Lung (tissue), 12 donors: ENCODE measurements around the gene CHMP2B. TPM values are rescaled to one million over a fixed set of nuclear protein-coding genes. Genes with fewer than 3 reads are reported as not detected.

ENCODE experiments used
- ATAC-seq: fragments of 200-7000 bp; cut with Tn5 transposase; one replicate; pipeline ENCODE4 v1.9.1; 2020; ENCODE audit warnings: moderate number of reproducible peaks; ENCODE audit not compliant: insufficient read depth, low FRiP score
- DNase-seq, 3 donors: peaks; one replicate each; pipeline ENCODE4 v3.0.0-alpha.2; 2013 to 2017
- H3K27ac ChIP-seq, 2 donors: one replicate each; pipeline ENCODE4 v1.5.1; 2013; ENCODE audit warnings: mild to moderate bottlenecking in 2 of 2, moderate library complexity in 2 of 2, control low read depth in 1 of 2, inconsistent platforms in 1 of 2, low read depth in 1 of 2, low read length in 1 of 2
- H3K27me3 ChIP-seq, 3 donors: one replicate each; pipeline ENCODE4 v1.5.1; 2013; ENCODE audit warnings: low read length in 2 of 3; ENCODE audit not compliant: control insufficient read depth in 3 of 3, insufficient read depth in 3 of 3
- H3K36me3 ChIP-seq, 4 donors: one replicate each; pipeline ENCODE4 v1.5.1; 2013; ENCODE audit warnings: low read length in 4 of 4, mild to moderate bottlenecking in 1 of 4, moderate library complexity in 1 of 4; ENCODE audit not compliant: control insufficient read depth in 4 of 4, insufficient read depth in 4 of 4
- H3K4me1 ChIP-seq, 5 donors: one replicate each; pipeline ENCODE4 v1.5.1; 2013; ENCODE audit warnings: low read length in 5 of 5, mild to moderate bottlenecking in 2 of 5, moderate library complexity in 1 of 5; ENCODE audit not compliant: control insufficient read depth in 5 of 5, insufficient read depth in 5 of 5
- H3K4me3 ChIP-seq: one replicate; pipeline ENCODE4 v1.5.1; 2013; ENCODE audit warnings: mild to moderate bottlenecking, control low read depth, moderate library complexity
- H3K9ac ChIP-seq, 2 donors: one replicate each; pipeline ENCODE4 v1.5.1; 2013; ENCODE audit warnings: low read length in 2 of 2, control low read depth in 1 of 2; ENCODE audit not compliant: insufficient read depth in 1 of 2
- H3K9me3 ChIP-seq, 4 donors: one replicate each; pipeline ENCODE4 v1.5.1; 2013; ENCODE audit warnings: low read length in 3 of 4, mild to moderate bottlenecking in 1 of 4, moderate library complexity in 1 of 4; ENCODE audit not compliant: control insufficient read depth in 4 of 4, insufficient read depth in 3 of 4
- WGBS, 2 donors: extraction: QIAGEN DNeasy Blood & Tissue Kit; methylation state at CpG; one replicate each; pipeline ENCODE4 v1.1.7; 2013; 5-methylcytosine and 5-hydroxymethylcytosine counted together
- polyA plus RNA-seq, 2 donors: library from polyadenylated mRNA; stranded (reverse); fragments of 200-250 nt; gene quantifications; one replicate each; pipeline ENCODE4 v1.2.1, GENCODE V29; 2013
- total RNA-seq, 2 donors: library from RNA; depleted of rRNA in 1 of 2; stranded (reverse); fragments of >200 nt in 1 of 2; gene quantifications; one replicate each; pipeline ENCODE4 v1.2.1, GENCODE V29; 2014 to 2021
- TF ChIP-seq, protein P1 (sequence below): IDR thresholded peaks from 2 replicates; pipeline ENCODE4 v1.5.1; 2012; ENCODE audit warnings: mild to moderate bottlenecking; ENCODE audit errors: control extremely low read depth, extremely low read depth
- donor health status: control.
- donor health status: control.
- donor health status: Bipolar disorder and iron deficiency.
- donor health status: healthy.
- donor health status: DM: yes; HTN: yes; CAD: no.

The CHMP2B gene
- total and polyA plus RNA-seq, 4 donors = 21.9 to 45.1 (median 37.6) TPM

DNA sequence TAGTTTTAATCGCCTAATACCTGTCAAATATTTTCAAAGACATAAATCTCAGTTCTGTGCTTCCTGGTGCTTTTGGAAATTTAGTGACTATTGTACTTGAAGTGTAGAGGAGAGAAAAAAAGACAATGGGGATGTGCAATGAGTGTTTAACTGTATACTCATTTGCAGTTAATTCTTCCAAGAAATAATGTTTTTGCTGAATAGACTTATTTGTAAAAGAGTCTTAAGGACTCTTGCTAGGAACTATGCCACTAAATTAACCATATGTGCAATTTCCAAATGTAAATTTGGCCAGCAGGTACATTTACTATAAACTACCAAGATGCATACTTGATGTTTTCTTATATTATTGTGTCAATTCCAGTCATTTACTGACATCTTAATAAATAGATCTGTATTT, 2.0 kb downstream of the CHMP2B start:
- Histone ChIP-seq H3K36me3 (no peaks in the 10 kb centered on the region), H3K9me3 (no peaks in the 10 kb centered on the region), H3K4me3 (no peak overlapping the region), H3K27ac (no peak overlapping the region), H3K27me3 (no peaks in the 10 kb centered on the region), H3K4me1 (peaks cover 0 to 18% (median 7%) of the 10 kb centered on the region in 5 donors), H3K9ac (no peak overlapping the region)
- ATAC-seq = no peak
- DNase-seq = no peak
- WGBS, 2 donors = 85 to 92% methylated on average over 1 of the region's 1 CpG
- TF ChIP-seq, protein P1, sequence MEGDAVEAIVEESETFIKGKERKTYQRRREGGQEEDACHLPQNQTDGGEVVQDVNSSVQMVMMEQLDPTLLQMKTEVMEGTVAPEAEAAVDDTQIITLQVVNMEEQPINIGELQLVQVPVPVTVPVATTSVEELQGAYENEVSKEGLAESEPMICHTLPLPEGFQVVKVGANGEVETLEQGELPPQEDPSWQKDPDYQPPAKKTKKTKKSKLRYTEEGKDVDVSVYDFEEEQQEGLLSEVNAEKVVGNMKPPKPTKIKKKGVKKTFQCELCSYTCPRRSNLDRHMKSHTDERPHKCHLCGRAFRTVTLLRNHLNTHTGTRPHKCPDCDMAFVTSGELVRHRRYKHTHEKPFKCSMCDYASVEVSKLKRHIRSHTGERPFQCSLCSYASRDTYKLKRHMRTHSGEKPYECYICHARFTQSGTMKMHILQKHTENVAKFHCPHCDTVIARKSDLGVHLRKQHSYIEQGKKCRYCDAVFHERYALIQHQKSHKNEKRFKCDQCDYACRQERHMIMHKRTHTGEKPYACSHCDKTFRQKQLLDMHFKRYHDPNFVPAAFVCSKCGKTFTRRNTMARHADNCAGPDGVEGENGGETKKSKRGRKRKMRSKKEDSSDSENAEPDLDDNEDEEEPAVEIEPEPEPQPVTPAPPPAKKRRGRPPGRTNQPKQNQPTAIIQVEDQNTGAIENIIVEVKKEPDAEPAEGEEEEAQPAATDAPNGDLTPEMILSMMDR = no peak

DNA sequence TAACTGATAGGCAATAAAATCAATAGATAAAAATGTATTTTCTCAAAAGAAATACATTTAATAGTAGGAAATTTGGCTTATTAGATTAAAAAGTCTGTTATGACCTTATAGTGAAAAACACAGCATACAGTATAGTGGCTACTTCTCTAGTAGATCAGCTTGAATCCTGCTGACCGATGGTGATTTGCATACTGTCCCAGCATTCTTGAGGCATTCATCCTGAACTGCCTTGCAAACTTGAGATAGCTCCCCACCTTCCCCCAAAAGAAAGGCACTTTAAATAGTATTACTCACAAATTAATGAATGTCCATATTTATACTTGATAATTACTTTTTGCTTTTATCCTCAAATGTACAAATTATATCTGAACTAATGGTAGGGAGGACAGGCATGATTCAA, 6.7 kb downstream of the CHMP2B start:
- Histone ChIP-seq H3K4me1 (peaks cover 0 to 11% (median 0%) of the 10 kb centered on the region in 5 donors), H3K27ac (no peak overlapping the region), H3K27me3 (no peaks in the 10 kb centered on the region), H3K9ac (no peak overlapping the region), H3K9me3 (no peaks in the 10 kb centered on the region), H3K36me3 (peaks cover 0 to 6% (median 2%) of the 10 kb centered on the region in 4 donors), H3K4me3 (no peak overlapping the region)
- 90 to 94% methylated on average over 1 of the region's 1 CpG for WGBS, 2 donors
- DNase-seq (no peak), ATAC-seq (no peak)
- TF ChIP-seq, protein P1 = no peak

DNA sequence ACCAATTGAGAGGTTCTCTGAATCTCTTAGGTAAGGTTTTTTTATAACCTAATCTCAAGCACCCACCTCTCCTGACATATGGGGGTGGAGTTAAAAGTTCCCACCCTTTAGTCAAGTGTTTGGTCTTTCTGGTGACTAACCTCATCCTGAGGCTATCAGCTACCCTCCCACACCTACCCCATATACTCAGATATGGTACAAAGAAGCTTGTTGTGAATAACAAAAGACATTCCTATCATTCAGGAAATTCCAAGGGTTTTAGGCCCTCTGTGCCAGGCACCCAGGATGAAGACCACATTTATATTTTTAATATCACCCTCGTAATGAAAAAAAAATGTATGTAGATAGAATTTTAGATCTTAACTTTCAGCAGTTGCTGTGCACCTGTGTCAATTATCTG, 9.0 kb downstream of the CHMP2B start:
- DNase-seq = no peak
- TF ChIP-seq, protein P1 = no peak
- H3K27me3 ChIP-seq = no peaks in the 10 kb centered on the region
- H3K27ac ChIP-seq = no peak overlapping the region
- WGBS, 2 donors = 96 to 100% methylated on average over 1 of the region's 1 CpG
- no peak overlapping the region for H3K4me3 ChIP-seq
- peaks cover 0 to 8% (median 0%) of the 10 kb centered on the region in 5 donors for H3K4me1 ChIP-seq
- H3K9me3 ChIP-seq = no peaks in the 10 kb centered on the region
- peaks cover 0 to 7% (median 2%) of the 10 kb centered on the region in 4 donors for H3K36me3 ChIP-seq
- no peak for ATAC-seq
- H3K9ac ChIP-seq = no peak overlapping the region

DNA sequence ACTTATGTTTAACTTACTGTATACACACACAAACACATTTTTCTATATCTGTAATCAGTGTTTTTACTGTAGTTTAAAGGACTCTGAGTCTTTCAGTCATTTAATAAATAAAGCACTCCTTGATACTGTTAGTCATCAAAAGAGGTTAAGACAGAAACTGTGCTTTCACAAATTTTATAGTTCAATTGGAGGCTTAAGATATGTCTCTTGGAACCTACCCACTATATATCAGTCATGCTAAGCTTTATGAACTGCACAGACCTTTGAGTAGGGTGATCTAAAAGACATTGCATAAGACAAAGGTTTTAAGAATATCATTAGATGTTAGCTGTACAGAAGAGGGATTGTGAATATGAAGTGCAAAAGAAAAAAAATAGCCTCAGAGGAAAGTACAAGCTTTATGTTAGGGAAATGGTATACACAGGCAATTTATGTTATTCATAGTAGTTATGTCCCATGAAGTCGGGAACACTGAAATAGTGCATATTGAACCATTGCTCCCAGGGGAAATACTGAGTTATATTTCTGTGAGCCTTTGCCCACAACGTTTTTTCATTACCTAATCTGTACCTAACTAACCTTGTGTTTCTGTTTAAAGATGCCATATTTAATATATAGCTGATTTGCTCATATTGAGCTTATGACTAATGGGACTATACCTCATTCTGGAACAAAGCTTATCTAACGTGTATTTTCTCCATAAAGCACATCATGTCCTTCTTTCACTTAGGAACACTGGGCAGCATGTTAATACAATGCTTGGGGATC, 19.7 kb downstream of the CHMP2B start:
- no peak for ATAC-seq
- Histone ChIP-seq H3K36me3 (peaks cover 0 to 21% (median 11%) of the 10 kb centered on the region in 4 donors), H3K27ac (no peak overlapping the region), H3K4me1 (peaks cover 0 to 7% (median 0%) of the 10 kb centered on the region in 5 donors), H3K4me3 (no peak overlapping the region), H3K9ac (no peak overlapping the region), H3K27me3 (no peaks in the 10 kb centered on the region), H3K9me3 (no peaks in the 10 kb centered on the region)
- no peak for DNase-seq
- TF ChIP-seq, protein P1 = no peak
- 85 to 90% methylated on average over 3 of the region's 3 CpGs for WGBS, 2 donors
